GM06990 (cell line): ENCODE results near the gene LTBP3.
A peak's percentile ranks its signal among the peaks of the same experiment; 100 is the strongest.

Experiments used
- DNase-seq: peaks from one replicate; pipeline ENCODE4 v3.0.0-alpha.2; 2011; ENCODE audit not compliant: insufficient read length; ENCODE audit errors: extremely low read depth
- H3K27me3 ChIP-seq: replicated peaks from 2 replicates; pipeline ENCODE4 v1.6.0; 2011; ENCODE audit warnings: low read length; ENCODE audit not compliant: control insufficient read depth, insufficient read depth
- H3K36me3 ChIP-seq: 2 replicates; pipeline ENCODE4 v1.5.1; 2011; ENCODE audit warnings: low read length; ENCODE audit not compliant: control insufficient read depth, insufficient read depth
- H3K4me3 ChIP-seq: replicated peaks from 2 replicates; pipeline ENCODE4 v1.5.1; 2011; ENCODE audit warnings: low read depth, mild to moderate bottlenecking, control low read depth, low read length
- TF ChIP-seq, protein P1 (sequence below): IDR thresholded peaks from 2 replicates; pipeline ENCODE4 v1.5.1; 2011; ENCODE audit warnings: low read length, control low read depth, mild to moderate bottlenecking, inconsistent platforms; ENCODE audit not compliant: insufficient read depth, poor library complexity, severe bottlenecking

LTBP3 gene

GRCh38 chr11:65549096-65549495 lies 9.1 kb downstream of the LTBP3 start:
- no peak for DNase-seq
- TF ChIP-seq, protein P1, sequence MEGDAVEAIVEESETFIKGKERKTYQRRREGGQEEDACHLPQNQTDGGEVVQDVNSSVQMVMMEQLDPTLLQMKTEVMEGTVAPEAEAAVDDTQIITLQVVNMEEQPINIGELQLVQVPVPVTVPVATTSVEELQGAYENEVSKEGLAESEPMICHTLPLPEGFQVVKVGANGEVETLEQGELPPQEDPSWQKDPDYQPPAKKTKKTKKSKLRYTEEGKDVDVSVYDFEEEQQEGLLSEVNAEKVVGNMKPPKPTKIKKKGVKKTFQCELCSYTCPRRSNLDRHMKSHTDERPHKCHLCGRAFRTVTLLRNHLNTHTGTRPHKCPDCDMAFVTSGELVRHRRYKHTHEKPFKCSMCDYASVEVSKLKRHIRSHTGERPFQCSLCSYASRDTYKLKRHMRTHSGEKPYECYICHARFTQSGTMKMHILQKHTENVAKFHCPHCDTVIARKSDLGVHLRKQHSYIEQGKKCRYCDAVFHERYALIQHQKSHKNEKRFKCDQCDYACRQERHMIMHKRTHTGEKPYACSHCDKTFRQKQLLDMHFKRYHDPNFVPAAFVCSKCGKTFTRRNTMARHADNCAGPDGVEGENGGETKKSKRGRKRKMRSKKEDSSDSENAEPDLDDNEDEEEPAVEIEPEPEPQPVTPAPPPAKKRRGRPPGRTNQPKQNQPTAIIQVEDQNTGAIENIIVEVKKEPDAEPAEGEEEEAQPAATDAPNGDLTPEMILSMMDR, result no peak
- H3K36me3 ChIP-seq, result no peaks in the 10 kb centered on the region
- H3K27me3 ChIP-seq, result no peaks in the 10 kb centered on the region
- H3K4me3 ChIP-seq, result no peak overlapping the region

- Histone ChIP-seq H3K4me3 (no peak overlapping the region), H3K36me3 (no peaks in the 10 kb centered on the region), H3K27me3 (no peaks in the 10 kb centered on the region)
- DNase-seq, result no peak
- TF ChIP-seq, protein P1, result no peak
Observed at GRCh38 chr11:65548395-65548794, 9.8 kb downstream of the LTBP3 start.

DNA sequence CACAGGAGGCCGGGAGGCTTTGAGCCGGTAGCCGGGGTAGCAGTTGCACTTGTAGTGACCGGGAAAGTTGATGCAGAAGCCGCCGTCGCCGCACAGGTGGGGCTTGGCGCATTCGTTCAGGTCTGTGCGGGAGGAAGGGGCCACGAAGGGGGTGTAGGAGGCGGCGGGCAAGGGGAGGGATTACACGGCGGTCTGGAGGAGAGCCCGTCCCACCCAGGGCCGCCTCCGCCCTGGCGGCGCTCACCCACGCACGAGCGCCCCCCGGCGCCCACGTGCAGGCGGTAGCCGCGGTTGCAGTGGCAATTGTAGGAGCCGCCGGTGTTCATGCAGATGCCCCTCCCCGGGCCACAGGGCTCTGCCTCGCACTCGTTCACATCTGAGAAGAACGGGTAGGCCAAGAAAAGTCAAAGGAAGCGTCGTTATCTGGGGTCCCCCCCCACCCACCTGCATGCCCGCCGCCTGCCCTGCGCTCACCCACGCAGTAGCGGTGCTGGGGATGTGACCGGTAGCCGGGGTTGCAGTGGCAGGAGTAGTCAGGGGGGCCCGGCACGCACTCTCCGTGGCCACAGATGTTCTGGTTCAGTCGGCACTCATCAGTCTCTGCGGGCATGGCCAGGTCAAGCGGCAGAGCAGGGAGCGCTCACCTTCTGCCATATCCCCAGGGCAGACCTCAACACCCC lies 10.6 kb downstream of the LTBP3 start:
- H3K4me3 ChIP-seq, result no peak overlapping the region

GRCh38 chr11:65546217-65546958 lies 11.8 kb downstream of the LTBP3 start:
- peak overlapping the region; percentile 62 for H3K4me3 ChIP-seq

More for the DNA sequence above, 10.6 kb downstream of the LTBP3 start:
- DNase-seq, result no peak
- TF ChIP-seq, protein P1, result no peak
- Histone ChIP-seq H3K27me3 (no peaks in the 10 kb centered on the region), H3K36me3 (no peaks in the 10 kb centered on the region)

DNA sequence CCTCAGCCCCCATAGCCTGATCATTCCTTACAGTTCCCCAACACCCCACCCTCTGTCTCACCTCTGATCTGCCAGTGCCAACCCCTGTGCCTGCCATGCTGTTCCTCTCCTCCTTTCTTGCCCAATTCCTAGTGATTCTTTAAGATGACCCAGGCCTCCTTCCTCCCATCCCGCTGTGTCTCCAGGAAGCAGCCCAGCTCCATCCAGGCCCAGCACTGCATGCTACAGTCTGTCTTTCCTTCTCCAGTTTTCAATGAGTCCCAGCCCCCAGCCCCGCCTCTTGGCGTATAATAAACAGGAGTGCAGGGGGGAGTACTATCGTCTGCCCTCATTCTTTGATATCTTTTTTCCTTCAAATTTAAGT lies 12.3 kb downstream of the LTBP3 start:
- TF ChIP-seq, protein P1, result no peak
- H3K4me3 ChIP-seq, result peak overlapping the region; percentile 62
- DNase-seq, result no peak
- no peaks in the 10 kb centered on the region for H3K36me3 ChIP-seq
- H3K27me3 ChIP-seq, result no peaks in the 10 kb centered on the region

More at GRCh38 chr11:65546217-65546958, 11.8 kb downstream of the LTBP3 start:
- Histone ChIP-seq H3K36me3 (no peaks in the 10 kb centered on the region), H3K27me3 (no peaks in the 10 kb centered on the region)
- DNase-seq, result peak; percentile 92
- TF ChIP-seq, protein P1, result no peak
